ENCODE measurements around the gene ARHGAP23. TPM values are rescaled to one million over a fixed set of nuclear protein-coding genes. Genes with fewer than 3 reads are reported as not detected.
A peak's percentile ranks its signal among the peaks of the same experiment; 100 is the strongest.

ARHGAP23 gene
- polyA plus RNA-seq, 1 donor from 2014 or later, result 1.6 TPM

DNA sequence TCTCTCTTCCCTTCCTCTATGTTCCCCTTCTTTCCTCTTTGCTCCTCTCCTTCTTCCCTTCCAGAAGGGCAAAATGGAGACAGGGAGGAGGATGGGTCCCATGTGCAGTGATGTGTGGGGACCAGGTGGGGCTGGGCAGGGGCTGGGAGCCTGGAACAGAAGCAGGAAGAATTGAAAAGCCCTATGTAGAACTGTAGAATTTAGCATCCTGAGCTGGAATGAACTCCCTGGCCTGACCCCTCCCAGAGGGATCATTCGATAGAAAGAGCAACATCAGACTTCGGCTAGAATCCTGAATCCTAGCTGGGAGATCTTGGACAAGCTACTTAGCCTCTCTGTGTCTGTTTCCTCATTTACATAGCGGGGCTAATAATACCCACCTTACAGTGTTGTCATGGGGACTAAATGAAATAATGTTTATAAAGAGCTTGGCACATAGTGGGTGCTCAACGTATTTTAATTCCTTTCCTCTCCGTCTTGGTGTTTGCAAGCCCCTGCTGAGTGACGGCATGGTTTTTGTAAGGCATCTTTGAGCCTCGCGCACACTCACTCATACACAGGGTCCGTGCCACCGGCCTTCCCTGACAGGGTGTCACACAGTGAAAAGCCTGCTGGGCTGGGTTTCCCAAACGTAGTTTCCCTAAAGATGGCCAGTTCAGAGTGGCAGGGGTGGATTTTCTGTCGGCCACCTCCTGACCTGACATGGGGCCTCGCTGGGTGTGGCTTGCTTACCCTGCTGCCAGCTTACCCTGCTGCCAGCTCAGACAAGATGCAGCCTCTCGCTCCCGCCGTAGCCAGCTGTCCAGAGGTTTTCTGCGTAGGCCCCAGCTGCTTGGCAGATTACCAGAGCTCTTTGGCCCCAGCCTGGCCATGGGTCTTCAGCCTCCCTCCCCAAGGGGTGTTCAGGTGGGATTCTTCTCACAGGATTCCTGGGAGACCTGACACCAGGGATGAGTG lies 6.1 kb upstream of the ARHGAP23 start:
- Histone ChIP-seq H2AFZ (ENCODE audit: low read depth, low read length) (no peak overlapping the region), H3K36me3 (ENCODE audit: insufficient read depth, low read length) (no peaks in the 10 kb centered on the region), H3K27ac (ENCODE audit: low read length) (no peak overlapping the region), H3K9me2 (ENCODE audit: insufficient read depth, low read length) (no peaks in the 10 kb centered on the region), H3K79me2 (replicated peaks; ENCODE audit: insufficient read depth, low read length) (no peaks in the 10 kb centered on the region), H3K9ac (ENCODE audit: low read length) (no peak overlapping the region), H3F3A (ENCODE audit: insufficient read depth, low read length, poor library complexity, severe bottlenecking) (no peaks in the 10 kb centered on the region), H4K20me1 (ENCODE audit: insufficient read depth) (no peaks in the 10 kb centered on the region), H3K9me3 (ENCODE audit: low read length) (no peaks in the 10 kb centered on the region), H3K27me3 (ENCODE audit: insufficient read depth, low read depth, low read length) (peaks cover under 1% of the 10 kb centered on the region), H3K4me2 (ENCODE audit: low read length) (no peak overlapping the region), H3K4me3 (ENCODE audit: low read length) (peak overlapping the region; percentile 78)
- no peak for TF ChIP-seq SMC3 (conservative IDR thresholded peaks at IDR 0.05; ENCODE audit: poor library complexity)
- no peak for TF ChIP-seq RAD21 (conservative IDR thresholded peaks at IDR 0.05)
- TF ChIP-seq, protein P1, sequence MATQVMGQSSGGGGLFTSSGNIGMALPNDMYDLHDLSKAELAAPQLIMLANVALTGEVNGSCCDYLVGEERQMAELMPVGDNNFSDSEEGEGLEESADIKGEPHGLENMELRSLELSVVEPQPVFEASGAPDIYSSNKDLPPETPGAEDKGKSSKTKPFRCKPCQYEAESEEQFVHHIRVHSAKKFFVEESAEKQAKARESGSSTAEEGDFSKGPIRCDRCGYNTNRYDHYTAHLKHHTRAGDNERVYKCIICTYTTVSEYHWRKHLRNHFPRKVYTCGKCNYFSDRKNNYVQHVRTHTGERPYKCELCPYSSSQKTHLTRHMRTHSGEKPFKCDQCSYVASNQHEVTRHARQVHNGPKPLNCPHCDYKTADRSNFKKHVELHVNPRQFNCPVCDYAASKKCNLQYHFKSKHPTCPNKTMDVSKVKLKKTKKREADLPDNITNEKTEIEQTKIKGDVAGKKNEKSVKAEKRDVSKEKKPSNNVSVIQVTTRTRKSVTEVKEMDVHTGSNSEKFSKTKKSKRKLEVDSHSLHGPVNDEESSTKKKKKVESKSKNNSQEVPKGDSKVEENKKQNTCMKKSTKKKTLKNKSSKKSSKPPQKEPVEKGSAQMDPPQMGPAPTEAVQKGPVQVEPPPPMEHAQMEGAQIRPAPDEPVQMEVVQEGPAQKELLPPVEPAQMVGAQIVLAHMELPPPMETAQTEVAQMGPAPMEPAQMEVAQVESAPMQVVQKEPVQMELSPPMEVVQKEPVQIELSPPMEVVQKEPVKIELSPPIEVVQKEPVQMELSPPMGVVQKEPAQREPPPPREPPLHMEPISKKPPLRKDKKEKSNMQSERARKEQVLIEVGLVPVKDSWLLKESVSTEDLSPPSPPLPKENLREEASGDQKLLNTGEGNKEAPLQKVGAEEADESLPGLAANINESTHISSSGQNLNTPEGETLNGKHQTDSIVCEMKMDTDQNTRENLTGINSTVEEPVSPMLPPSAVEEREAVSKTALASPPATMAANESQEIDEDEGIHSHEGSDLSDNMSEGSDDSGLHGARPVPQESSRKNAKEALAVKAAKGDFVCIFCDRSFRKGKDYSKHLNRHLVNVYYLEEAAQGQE (IDR thresholded peaks at IDR 0.05; ENCODE audit: borderline replicate concordance), result no peak
- no peak for TF ChIP-seq EZH2 (IDR thresholded peaks at IDR 0.05; ENCODE audit: borderline replicate concordance, insufficient read depth, low read length, poor library complexity, severe bottlenecking)
- no peak for TF ChIP-seq TAF1 (IDR thresholded peaks at IDR 0.05; ENCODE audit: low read depth)
- no peak for TF ChIP-seq POLR2AphosphoS5 (IDR thresholded peaks at IDR 0.05)
- TF ChIP-seq EP300 (conservative IDR thresholded peaks at IDR 0.05; ENCODE audit: poor library complexity, severe bottlenecking), result no peak

DNA sequence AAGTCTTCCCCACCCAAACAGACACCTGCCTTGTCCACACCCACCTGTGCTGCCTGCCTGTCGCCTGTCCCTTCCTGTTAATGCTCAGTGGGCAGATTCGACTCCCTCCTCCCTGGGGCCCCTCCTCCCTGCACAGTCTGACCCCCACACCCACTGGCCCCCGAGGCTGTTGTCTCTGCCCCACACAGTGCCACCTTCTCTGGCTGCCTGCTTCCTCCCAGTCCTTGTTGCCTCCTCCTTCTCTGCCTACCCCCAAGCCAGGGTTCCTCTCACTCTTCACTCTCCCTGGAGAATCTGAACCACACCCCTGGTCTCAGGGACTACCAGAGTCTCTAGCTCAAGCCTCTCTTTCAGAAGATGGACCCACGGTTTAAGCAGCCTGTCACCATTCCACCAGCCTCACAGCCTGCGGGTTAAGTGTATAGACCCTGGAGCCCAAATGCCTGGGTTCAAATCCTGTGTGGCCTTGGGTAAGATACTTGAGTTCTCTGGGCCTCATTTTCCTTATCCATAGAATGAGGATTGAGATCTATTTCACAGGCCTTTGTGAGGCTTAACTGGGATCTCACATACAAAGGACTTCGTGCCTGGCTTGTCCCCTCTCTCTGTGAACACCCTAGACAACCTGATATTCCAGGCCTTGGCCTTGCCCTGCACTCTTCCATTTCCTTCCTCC lies 3.8 kb upstream of the ARHGAP23 start:
- no peaks in the 10 kb centered on the region for H3K36me3 ChIP-seq (ENCODE audit: insufficient read depth, low read length)
- no peak overlapping the region for H3K4me2 ChIP-seq (ENCODE audit: low read length)
- no peak for TF ChIP-seq SMC3 (conservative IDR thresholded peaks at IDR 0.05; ENCODE audit: poor library complexity)
- TF ChIP-seq EP300 (conservative IDR thresholded peaks at IDR 0.05; ENCODE audit: poor library complexity, severe bottlenecking), result no peak
- TF ChIP-seq POLR2AphosphoS5 (IDR thresholded peaks at IDR 0.05), result no peak
- TF ChIP-seq EZH2 (IDR thresholded peaks at IDR 0.05; ENCODE audit: borderline replicate concordance, insufficient read depth, low read length, poor library complexity, severe bottlenecking), result no peak
- no peak for TF ChIP-seq TAF1 (IDR thresholded peaks at IDR 0.05; ENCODE audit: low read depth)
- TF ChIP-seq, protein P1 (IDR thresholded peaks at IDR 0.05; ENCODE audit: borderline replicate concordance), result no peak
- TF ChIP-seq RAD21 (conservative IDR thresholded peaks at IDR 0.05), result no peak
- TF ChIP-seq MXI1 (conservative IDR thresholded peaks at IDR 0.05; ENCODE audit: poor library complexity, severe bottlenecking), result no peak
- TF ChIP-seq, protein P2, sequence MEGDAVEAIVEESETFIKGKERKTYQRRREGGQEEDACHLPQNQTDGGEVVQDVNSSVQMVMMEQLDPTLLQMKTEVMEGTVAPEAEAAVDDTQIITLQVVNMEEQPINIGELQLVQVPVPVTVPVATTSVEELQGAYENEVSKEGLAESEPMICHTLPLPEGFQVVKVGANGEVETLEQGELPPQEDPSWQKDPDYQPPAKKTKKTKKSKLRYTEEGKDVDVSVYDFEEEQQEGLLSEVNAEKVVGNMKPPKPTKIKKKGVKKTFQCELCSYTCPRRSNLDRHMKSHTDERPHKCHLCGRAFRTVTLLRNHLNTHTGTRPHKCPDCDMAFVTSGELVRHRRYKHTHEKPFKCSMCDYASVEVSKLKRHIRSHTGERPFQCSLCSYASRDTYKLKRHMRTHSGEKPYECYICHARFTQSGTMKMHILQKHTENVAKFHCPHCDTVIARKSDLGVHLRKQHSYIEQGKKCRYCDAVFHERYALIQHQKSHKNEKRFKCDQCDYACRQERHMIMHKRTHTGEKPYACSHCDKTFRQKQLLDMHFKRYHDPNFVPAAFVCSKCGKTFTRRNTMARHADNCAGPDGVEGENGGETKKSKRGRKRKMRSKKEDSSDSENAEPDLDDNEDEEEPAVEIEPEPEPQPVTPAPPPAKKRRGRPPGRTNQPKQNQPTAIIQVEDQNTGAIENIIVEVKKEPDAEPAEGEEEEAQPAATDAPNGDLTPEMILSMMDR (IDR thresholded peaks at IDR 0.05; ENCODE audit: poor library complexity, severe bottlenecking), result no peak
- no peaks in the 10 kb centered on the region for H3K9me3 ChIP-seq (ENCODE audit: low read length)
- H3K79me2 ChIP-seq (replicated peaks; ENCODE audit: insufficient read depth, low read length), result no peaks in the 10 kb centered on the region
- H3K27me3 ChIP-seq (ENCODE audit: insufficient read depth, low read depth, low read length), result peaks cover 10% of the 10 kb centered on the region
- H2AFZ ChIP-seq (ENCODE audit: low read depth, low read length), result no peak overlapping the region
- H3K4me3 ChIP-seq (ENCODE audit: low read length), result no peak overlapping the region
- no peaks in the 10 kb centered on the region for H4K20me1 ChIP-seq (ENCODE audit: insufficient read depth)
- no peaks in the 10 kb centered on the region for H3K9me2 ChIP-seq (ENCODE audit: insufficient read depth, low read length)
- H3K27ac ChIP-seq (ENCODE audit: low read length), result no peak overlapping the region
- no peaks in the 10 kb centered on the region for H3F3A ChIP-seq (ENCODE audit: insufficient read depth, low read length, poor library complexity, severe bottlenecking)
- H3K9ac ChIP-seq (ENCODE audit: low read length), result no peak overlapping the region

Measured in neural cell (in vitro differentiated cells).